GM12864 (cell line): Measurements from ENCODE around the gene PSMD9.
A peak's percentile ranks its signal among the peaks of the same experiment; 100 is the strongest.
"Not testable (repeated sequence)": the region's sequence is repeated elsewhere in the genome, so short reads cannot be mapped to it uniquely, and the experiment has no call there.

ENCODE experiments used
- DNase-seq: peaks from one replicate; pipeline ENCODE4 v3.0.0-alpha.2; 2011; ENCODE audit warnings: low read depth
- H3K4me3 ChIP-seq: 2 replicates; pipeline ENCODE4 v1.5.1; 2011; ENCODE audit warnings: mild to moderate bottlenecking, low read depth, low read length, control low read depth
- TF ChIP-seq, protein P1 (sequence below): IDR thresholded peaks from 2 replicates; pipeline ENCODE4 v1.5.1; 2011; ENCODE audit warnings: low read depth, mild to moderate bottlenecking, moderate library complexity, low read length, control low read depth, inconsistent platforms; ENCODE audit errors: missing control alignments

Gene PSMD9

GRCh38 chr12:121875582-121875981 lies 13.0 kb upstream of the PSMD9 start:
- TF ChIP-seq, protein P1, sequence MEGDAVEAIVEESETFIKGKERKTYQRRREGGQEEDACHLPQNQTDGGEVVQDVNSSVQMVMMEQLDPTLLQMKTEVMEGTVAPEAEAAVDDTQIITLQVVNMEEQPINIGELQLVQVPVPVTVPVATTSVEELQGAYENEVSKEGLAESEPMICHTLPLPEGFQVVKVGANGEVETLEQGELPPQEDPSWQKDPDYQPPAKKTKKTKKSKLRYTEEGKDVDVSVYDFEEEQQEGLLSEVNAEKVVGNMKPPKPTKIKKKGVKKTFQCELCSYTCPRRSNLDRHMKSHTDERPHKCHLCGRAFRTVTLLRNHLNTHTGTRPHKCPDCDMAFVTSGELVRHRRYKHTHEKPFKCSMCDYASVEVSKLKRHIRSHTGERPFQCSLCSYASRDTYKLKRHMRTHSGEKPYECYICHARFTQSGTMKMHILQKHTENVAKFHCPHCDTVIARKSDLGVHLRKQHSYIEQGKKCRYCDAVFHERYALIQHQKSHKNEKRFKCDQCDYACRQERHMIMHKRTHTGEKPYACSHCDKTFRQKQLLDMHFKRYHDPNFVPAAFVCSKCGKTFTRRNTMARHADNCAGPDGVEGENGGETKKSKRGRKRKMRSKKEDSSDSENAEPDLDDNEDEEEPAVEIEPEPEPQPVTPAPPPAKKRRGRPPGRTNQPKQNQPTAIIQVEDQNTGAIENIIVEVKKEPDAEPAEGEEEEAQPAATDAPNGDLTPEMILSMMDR = no peak
- H3K4me3 ChIP-seq = no peak overlapping the region
- DNase-seq = no peak

DNA sequence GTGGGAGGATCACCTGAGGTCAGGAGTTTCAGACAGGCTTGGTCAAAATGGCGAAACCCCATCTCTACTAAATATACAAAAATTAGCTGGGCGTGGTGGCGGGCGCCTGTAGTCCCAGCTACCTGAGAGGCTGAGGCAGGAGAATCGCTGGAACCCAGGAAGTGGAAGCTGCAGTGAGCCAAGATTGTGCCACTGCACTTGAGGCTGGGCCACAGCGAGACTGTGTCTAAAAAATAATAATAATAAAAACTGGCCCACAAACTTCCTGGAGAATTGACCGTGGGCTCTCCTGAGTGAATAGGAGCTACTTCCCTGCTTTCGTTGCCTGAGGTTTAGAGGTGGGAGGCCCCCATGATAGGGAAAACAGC lies 12.5 kb upstream of the PSMD9 start:
- not testable (repeated sequence) for DNase-seq, H3K4me3 ChIP-seq

DNA sequence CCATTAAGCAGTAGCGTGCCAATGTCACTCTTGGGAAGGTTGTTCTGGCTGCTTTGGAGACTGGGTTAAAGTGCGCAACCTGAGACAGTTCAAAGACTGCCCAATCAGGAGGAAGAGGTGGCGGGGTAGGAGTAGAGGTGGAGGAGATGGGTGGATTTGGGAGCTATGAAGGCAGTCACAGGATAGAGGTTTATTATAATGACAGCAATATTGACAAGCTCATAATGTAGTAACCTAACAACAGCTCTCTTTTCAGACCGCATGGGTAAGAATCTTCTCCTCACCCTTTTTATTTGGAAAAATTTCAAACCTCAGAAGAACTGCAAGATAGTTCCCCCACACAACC lies 5.3 kb upstream of the PSMD9 start:
- no peak for DNase-seq
- H3K4me3 ChIP-seq = no peak overlapping the region
- TF ChIP-seq, protein P1 = no peak

- DNase-seq, H3K4me3 ChIP-seq: not testable (repeated sequence)
Observed at GRCh38 chr12:121885129-121885528, 3.5 kb upstream of the PSMD9 start.

DNA sequence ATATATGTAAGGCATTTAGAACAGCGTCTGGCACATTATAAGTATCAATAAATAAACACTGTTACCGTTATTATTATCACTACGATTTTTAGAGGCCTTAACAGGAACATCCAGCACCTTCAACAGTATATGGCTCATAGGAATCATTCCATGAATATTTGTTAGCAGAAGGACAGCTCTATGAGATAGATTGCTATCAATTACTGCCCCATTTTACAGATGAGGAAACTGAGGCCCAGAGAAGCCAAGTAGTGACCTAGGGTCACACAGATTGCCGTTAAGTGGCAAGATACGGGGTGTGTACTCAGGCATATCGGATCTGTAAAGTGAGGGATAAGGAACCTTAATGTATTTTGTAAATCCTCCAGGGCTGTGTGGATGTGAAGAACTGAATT lies 510 bp upstream of the PSMD9 start:
- DNase-seq = no peak
- TF ChIP-seq, protein P1 = no peak
- H3K4me3 ChIP-seq = peak overlapping the region; percentile 72

- H3K4me3 ChIP-seq = peak overlapping the region; percentile 72
- no peak for DNase-seq
- TF ChIP-seq, protein P1 = no peak
Observed at GRCh38 chr12:121889274-121889624, 659 bp downstream of the PSMD9 start.

- H3K4me3 ChIP-seq = peak overlapping the region; percentile 72
- DNase-seq = not testable (repeated sequence)
Observed at GRCh38 chr12:121889661-121890060, 1.1 kb downstream of the PSMD9 start.

GRCh38 chr12:121892673-121893561 lies 4.3 kb downstream of the PSMD9 start:
- no peak for DNase-seq
- H3K4me3 ChIP-seq = no peak overlapping the region

More at GRCh38 chr12:121892673-121893561, 4.3 kb downstream of the PSMD9 start:
- TF ChIP-seq, protein P1 = no peak
